Measurements from ENCODE around the gene ATXN7L1. TPM values are rescaled to one million over a fixed set of nuclear protein-coding genes. Genes with fewer than 3 reads are reported as not detected.

Gene ATXN7L1
- total and polyA plus RNA-seq, 2 of the 4 experiments (the other 2 are of a cell fraction) = 3.5 to 4.3 TPM

- no TSS peak for BruUV-seq (replicated peaks)
- no peaks in the 10 kb centered on the region; the same call in 1 of the 2 replicates for H3K9me1 ChIP-seq (ENCODE audit: insufficient read depth, low read length)
- no peak overlapping the region for H4K91ac ChIP-seq (ENCODE audit: insufficient read depth, low read depth, low read length)
- H2AFZ ChIP-seq (replicated peaks; ENCODE audit: low read length, poor library complexity) = no peak overlapping the region
- no peaks in the 10 kb centered on the region; the same call in 1 of the 2 replicates for H3K4me1 ChIP-seq (ENCODE audit: control insufficient read depth, insufficient read depth, low read length)
- no peak overlapping the region for H2BK120ac ChIP-seq (ENCODE audit: low read depth, low read length)
- H2BK15ac ChIP-seq (ENCODE audit: low read depth, low read length) = no peak overlapping the region
- intact Hi-C loops (cut with micrococcal nuclease) = no loop called here
- no peak for TF ChIP-seq USF2 (IDR thresholded peaks at IDR 0.05; ENCODE audit: low read depth, low read length)
- TF ChIP-seq CTCF (conservative IDR thresholded peaks at IDR 0.05; ENCODE audit: low read depth, low read length) = no peak
- no peak for TF ChIP-seq MAFK (IDR thresholded peaks at IDR 0.05; ENCODE audit: low read depth, low read length)
- no peak for TF ChIP-seq CHD1 (IDR thresholded peaks at IDR 0.05; ENCODE audit: low read depth, low read length)
- no peak for TF ChIP-seq RCOR1 (IDR thresholded peaks at IDR 0.05; ENCODE audit: insufficient replicate concordance, low read length)
- TF ChIP-seq MXI1 (IDR thresholded peaks at IDR 0.05; ENCODE audit: borderline replicate concordance, low read depth, low read length) = no peak
- TF ChIP-seq RAD21 (IDR thresholded peaks at IDR 0.05; ENCODE audit: low read length) = no peak
- TF ChIP-seq MAZ (IDR thresholded peaks at IDR 0.05; ENCODE audit: borderline replicate concordance, low read depth, low read length) = no peak
- no peak for TF ChIP-seq SMC3 (IDR thresholded peaks at IDR 0.05; ENCODE audit: low read depth, low read length)
- no peak for TF ChIP-seq ELK1 (IDR thresholded peaks at IDR 0.05; ENCODE audit: borderline replicate concordance, low read depth, low read length)
- no peak for TF ChIP-seq BHLHE40 (IDR thresholded peaks at IDR 0.05; ENCODE audit: low read depth, low read length)
- H3K23ac ChIP-seq (ENCODE audit: low read depth, low read length) = no peak overlapping the region
- no peaks in the 10 kb centered on the region for H4K20me1 ChIP-seq (ENCODE audit: insufficient read depth, low read length)
- CTCF ChIA-PET = no interaction called here
- H2AK9ac ChIP-seq (replicated peaks; ENCODE audit: low read depth, low read length, poor library complexity) = no peak overlapping the region
- H3K27ac ChIP-seq (ENCODE audit: insufficient read depth, low read length) = no peak overlapping the region
- H2BK20ac ChIP-seq (ENCODE audit: low read depth, low read length) = no peak overlapping the region
- H3K9ac ChIP-seq (ENCODE audit: low read depth, low read length) = no peak overlapping the region
- no peak overlapping the region for H2AK5ac ChIP-seq (ENCODE audit: low read depth, low read length)
- no peak overlapping the region for H3K4me3 ChIP-seq (ENCODE audit: insufficient read depth, low read depth, low read length)
- no peak overlapping the region for H2BK5ac ChIP-seq (ENCODE audit: low read depth, low read length, poor library complexity, severe bottlenecking)
- no peak overlapping the region for H3K4ac ChIP-seq (ENCODE audit: low read depth, low read length)
- H4K5ac ChIP-seq (ENCODE audit: low read depth, low read length) = no peak overlapping the region
- in situ Hi-C loops (cut with MboI; ENCODE audit: low sequenced_read_pairs) = no loop called here
- no peaks in the 10 kb centered on the region for H3K9me3 ChIP-seq (ENCODE audit: control insufficient read depth, insufficient read depth, low read length)
- no peaks in the 10 kb centered on the region for H3K27me3 ChIP-seq (ENCODE audit: control insufficient read depth, insufficient read depth, low read length)
- dilution Hi-C loops (cut with HindIII; ENCODE audit: low sequenced_read_pairs, unreplicated experiment) = no loop called here
- H3K79me1 ChIP-seq (ENCODE audit: low read depth in 1 of 2, low read length in 2 of 2) = no peaks in the 10 kb centered on the region
- no peak overlapping the region for H3K4me2 ChIP-seq (ENCODE audit: low read depth, low read length)
- no peak overlapping the region for H3K14ac ChIP-seq (replicated peaks; ENCODE audit: low read depth, low read length)
- WGBS, 2 experiments (ENCODE audit: extremely low coverage in 2 of 2, insufficient read length in 1 of 2) = 83% methylated on average over 4 of the region's 15 CpGs; no CpG with 5 or more reads in 1 of the 2 experiments
- peaks cover 18% of the 10 kb centered on the region for H3K36me3 ChIP-seq (ENCODE audit: control insufficient read depth, insufficient read depth, low read length)
- no peak for ATAC-seq (ENCODE audit: low read depth)
- no peak overlapping the region for H3K56ac ChIP-seq (ENCODE audit: extremely low read depth, insufficient read depth, low read length)
- no peak for DNase-seq
- H4K8ac ChIP-seq (ENCODE audit: low read depth in 2 of 2, low read length in 2 of 2) = no peak overlapping the region
- no peak overlapping the region for H3K18ac ChIP-seq (ENCODE audit: low read depth, low read length)
- POLR2A ChIA-PET (ENCODE audit: unreplicated experiment) = no interaction called here
These were observed 252.5 kb downstream of the ATXN7L1 start for GRCh38 chr7:105623906-105624305.

All from IMR-90 (cell line).